Fibroblast of lung (primary cell): ENCODE results near the gene TADA2B. TPM values are rescaled to one million over a fixed set of nuclear protein-coding genes. Genes with fewer than 3 reads are reported as not detected.

Source experiments
- DNase-seq, 2 donors: peaks; one replicate each; pipeline versions ENCODE4 v3.0.0 to v3.0.0-alpha.2; 2010; ENCODE audit warnings: low read depth in 2 of 2
- H2AFZ ChIP-seq: 2 replicates; pipeline ENCODE4 v1.5.1; 2012; ENCODE audit warnings: low read length, control low read depth, inconsistent platforms
- H3K27ac ChIP-seq: 2 replicates; pipeline ENCODE4 v1.5.1; 2011; ENCODE audit warnings: low read length, control low read depth; ENCODE audit not compliant: insufficient read depth
- H3K27me3 ChIP-seq: 2 replicates; pipeline ENCODE4 v1.5.1; 2011; ENCODE audit warnings: mild to moderate bottlenecking, low read length; ENCODE audit not compliant: control insufficient read depth, insufficient read depth
- H3K36me3 ChIP-seq: 2 replicates; pipeline ENCODE4 v1.5.1; 2011; ENCODE audit warnings: low read length; ENCODE audit not compliant: control insufficient read depth, insufficient read depth
- H3K4me1 ChIP-seq: 2 replicates; pipeline ENCODE4 v1.5.1; 2011; ENCODE audit warnings: low read length; ENCODE audit not compliant: control insufficient read depth, insufficient read depth; ENCODE audit errors: extremely low read depth
- H3K4me2 ChIP-seq: 2 replicates; pipeline ENCODE4 v1.5.1; 2011; ENCODE audit warnings: low read length, control low read depth; ENCODE audit not compliant: insufficient read depth; ENCODE audit errors: extremely low read depth
- H3K4me3 ChIP-seq, 4 experiments: fragments of 200-600 bp in 1 of 4; sonication (generic) in 1 of 4; replicated peaks in 1 of 4; 2 replicates each; pipeline ENCODE4 v1.5.1; 2011 to 2016; ENCODE audit warnings: low read length in 4 of 4, low read depth in 3 of 4, mild to moderate bottlenecking in 3 of 4, control low read depth in 2 of 4, inconsistent platforms in 1 of 4, mixed read lengths in 1 of 4; ENCODE audit not compliant: insufficient read depth in 1 of 4; ENCODE audit errors: control extremely low read depth in 1 of 4
- H3K79me2 ChIP-seq: 2 replicates; pipeline ENCODE4 v1.5.1; 2012; ENCODE audit warnings: mild to moderate bottlenecking, low read length, inconsistent platforms; ENCODE audit not compliant: control insufficient read depth, insufficient read depth
- H3K9ac ChIP-seq: 2 replicates; pipeline ENCODE4 v1.5.1; 2011; ENCODE audit warnings: mild to moderate bottlenecking, low read length, control low read depth; ENCODE audit not compliant: insufficient read depth
- H3K9me3 ChIP-seq: 2 replicates; pipeline ENCODE4 v1.5.1; 2012; ENCODE audit warnings: low read depth, low read length; ENCODE audit not compliant: control insufficient read depth, insufficient read depth
- H4K20me1 ChIP-seq: 2 replicates; pipeline ENCODE4 v1.5.1; 2011; ENCODE audit warnings: low read length; ENCODE audit not compliant: control insufficient read depth, insufficient read depth; ENCODE audit errors: extremely low read depth
- EZH2 ChIP-seq: IDR thresholded peaks from 2 replicates; pipeline ENCODE4 v1.5.1; 2012; ENCODE audit warnings: low read length, control low read depth, mild to moderate bottlenecking; ENCODE audit errors: missing control alignments
- polyA plus RNA-seq, 2 donors: library from polyadenylated mRNA; depleted of rRNA in 1 of 2; stranded (reverse) in 1 of 2; unstranded in 1 of 2; fragments of >200 nt; gene quantifications; 2 replicates each; pipeline ENCODE4 v1.2.1, GENCODE V29; 2011 to 2012; ENCODE audit warnings: missing spikeins in 1 of 2
- total RNA-seq: library from RNA; depleted of rRNA; stranded (reverse); fragments of >200 nt; gene quantifications from 2 replicates; pipeline ENCODE4 v1.2.1, GENCODE V29; 2014
- TF ChIP-seq, protein P1 (sequence below), 2 donors: IDR thresholded peaks in 1 of 2; conservative IDR thresholded peaks in 1 of 2; 1 replicate in 1 of 2; 2 replicates in 1 of 2; pipeline ENCODE4 v1.5.1; 2011 to 2012; ENCODE audit warnings: low read length in 2 of 2, control low read depth in 1 of 2, inconsistent platforms in 1 of 2, low read depth in 1 of 2, mild to moderate bottlenecking in 1 of 2

TADA2B gene
- total and polyA plus RNA-seq, 2 donors (not counting 1 experiment from before 2014, with no cell fraction given) = 8.0 to 12.6 TPM

DNA sequence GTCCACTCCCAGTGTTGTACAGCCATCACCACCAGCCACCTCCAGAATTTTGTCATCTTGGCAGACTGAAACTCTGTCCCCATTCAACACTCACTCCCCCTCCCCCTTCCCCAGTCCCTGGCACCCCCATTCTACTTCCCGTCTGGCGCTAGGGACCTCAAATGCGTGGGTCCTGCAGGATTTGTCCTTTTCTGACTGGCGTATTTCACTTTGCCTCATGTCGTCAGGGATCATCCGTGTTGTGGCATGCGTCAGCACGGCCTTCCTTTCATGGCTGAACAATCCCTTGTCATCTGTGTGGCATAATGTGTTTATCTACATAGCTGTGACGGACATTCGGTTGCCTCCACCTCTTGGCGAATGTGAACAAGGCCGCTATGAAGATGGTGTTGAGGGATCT is 5.5 kb downstream of the TADA2B start:
- H3K9ac ChIP-seq = no peak overlapping the region
- no peak overlapping the region for H3K27ac ChIP-seq
- H2AFZ ChIP-seq = no peak overlapping the region
- no peaks in the 10 kb centered on the region for H3K9me3 ChIP-seq
- DNase-seq = no peak
- no peak overlapping the region for H3K4me2 ChIP-seq
- H4K20me1 ChIP-seq = no peaks in the 10 kb centered on the region
- H3K4me1 ChIP-seq = peaks cover 4% of the 10 kb centered on the region
- no peaks in the 10 kb centered on the region for H3K36me3 ChIP-seq
- no peak for TF ChIP-seq EZH2
- TF ChIP-seq, protein P1, sequence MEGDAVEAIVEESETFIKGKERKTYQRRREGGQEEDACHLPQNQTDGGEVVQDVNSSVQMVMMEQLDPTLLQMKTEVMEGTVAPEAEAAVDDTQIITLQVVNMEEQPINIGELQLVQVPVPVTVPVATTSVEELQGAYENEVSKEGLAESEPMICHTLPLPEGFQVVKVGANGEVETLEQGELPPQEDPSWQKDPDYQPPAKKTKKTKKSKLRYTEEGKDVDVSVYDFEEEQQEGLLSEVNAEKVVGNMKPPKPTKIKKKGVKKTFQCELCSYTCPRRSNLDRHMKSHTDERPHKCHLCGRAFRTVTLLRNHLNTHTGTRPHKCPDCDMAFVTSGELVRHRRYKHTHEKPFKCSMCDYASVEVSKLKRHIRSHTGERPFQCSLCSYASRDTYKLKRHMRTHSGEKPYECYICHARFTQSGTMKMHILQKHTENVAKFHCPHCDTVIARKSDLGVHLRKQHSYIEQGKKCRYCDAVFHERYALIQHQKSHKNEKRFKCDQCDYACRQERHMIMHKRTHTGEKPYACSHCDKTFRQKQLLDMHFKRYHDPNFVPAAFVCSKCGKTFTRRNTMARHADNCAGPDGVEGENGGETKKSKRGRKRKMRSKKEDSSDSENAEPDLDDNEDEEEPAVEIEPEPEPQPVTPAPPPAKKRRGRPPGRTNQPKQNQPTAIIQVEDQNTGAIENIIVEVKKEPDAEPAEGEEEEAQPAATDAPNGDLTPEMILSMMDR (conservative IDR thresholded peaks at IDR 0.05 in 1 of 2, IDR thresholded peaks at IDR 0.05 in 1 of 2; ENCODE audit: low read depth in 1 of 2, low read length in 2 of 2) = no peak
- no peaks in the 10 kb centered on the region for H3K27me3 ChIP-seq
- H3K79me2 ChIP-seq = peaks cover 60% of the 10 kb centered on the region
- no peak overlapping the region for H3K4me3 ChIP-seq

DNA sequence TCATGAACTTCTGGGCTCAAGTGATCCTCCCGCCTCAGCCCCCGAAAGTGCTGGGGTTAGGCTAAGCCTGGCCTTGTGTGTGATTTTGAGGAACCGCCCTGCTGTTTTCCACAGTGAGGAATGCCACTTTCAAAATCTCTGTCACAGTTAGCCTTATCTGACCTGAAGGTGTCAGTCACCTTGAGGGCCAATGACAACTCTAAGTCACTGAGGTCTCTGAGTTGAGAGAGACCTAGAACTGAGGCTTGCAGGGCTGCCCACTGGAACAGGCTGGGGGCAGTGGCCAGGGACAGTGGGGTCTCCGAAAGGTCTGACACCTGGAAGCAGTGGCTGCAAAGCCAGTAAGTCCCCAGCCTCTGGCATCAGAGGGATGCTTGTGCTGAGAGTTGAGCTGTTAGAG is 6.1 kb downstream of the TADA2B start:
- peaks cover 4% of the 10 kb centered on the region for H3K4me1 ChIP-seq
- no peaks in the 10 kb centered on the region for H3K9me3 ChIP-seq
- H3K4me3 ChIP-seq = no peak overlapping the region
- no peak overlapping the region for H3K9ac ChIP-seq
- peaks cover 3% of the 10 kb centered on the region for H3K36me3 ChIP-seq
- no peak overlapping the region for H3K4me2 ChIP-seq
- H3K27me3 ChIP-seq = no peaks in the 10 kb centered on the region
- DNase-seq = no peak
- H3K79me2 ChIP-seq = peaks cover 54% of the 10 kb centered on the region
- H4K20me1 ChIP-seq = no peaks in the 10 kb centered on the region
- H2AFZ ChIP-seq = no peak overlapping the region
- TF ChIP-seq, protein P1 (conservative IDR thresholded peaks at IDR 0.05 in 1 of 2, IDR thresholded peaks at IDR 0.05 in 1 of 2; ENCODE audit: low read depth in 1 of 2, low read length in 2 of 2) = no peak
- TF ChIP-seq EZH2 = no peak
- no peak overlapping the region for H3K27ac ChIP-seq

DNA sequence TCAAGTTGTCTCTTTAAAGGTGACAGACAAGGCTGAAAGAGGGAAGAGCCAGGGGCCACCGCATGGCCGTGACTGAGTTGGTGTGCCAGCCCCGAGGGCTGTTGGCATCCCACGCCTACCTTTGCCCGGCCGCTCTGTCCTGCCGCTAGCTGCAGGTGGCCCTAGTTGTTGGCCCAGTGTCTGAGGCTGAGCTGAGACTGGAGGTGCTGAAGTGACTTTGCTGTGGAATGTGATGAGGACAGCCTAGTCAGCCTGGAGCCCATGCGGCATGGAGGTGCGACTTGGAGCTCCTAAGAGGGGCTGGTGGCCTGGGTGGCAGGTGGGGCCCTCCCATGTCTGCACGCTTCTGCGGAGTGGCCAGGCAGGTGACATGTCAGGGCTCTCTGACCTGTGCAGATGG is 6.6 kb downstream of the TADA2B start:
- H4K20me1 ChIP-seq = no peaks in the 10 kb centered on the region
- no peak overlapping the region for H2AFZ ChIP-seq
- no peak overlapping the region for H3K4me3 ChIP-seq
- H3K9ac ChIP-seq = no peak overlapping the region
- H3K4me1 ChIP-seq = peaks cover 1% of the 10 kb centered on the region
- no peak overlapping the region for H3K4me2 ChIP-seq
- peaks cover 3% of the 10 kb centered on the region for H3K36me3 ChIP-seq
- H3K27ac ChIP-seq = no peak overlapping the region
- DNase-seq = no peak
- TF ChIP-seq, protein P1 (conservative IDR thresholded peaks at IDR 0.05 in 1 of 2, IDR thresholded peaks at IDR 0.05 in 1 of 2; ENCODE audit: low read depth in 1 of 2, low read length in 2 of 2) = no peak
- TF ChIP-seq EZH2 = no peak
- no peaks in the 10 kb centered on the region for H3K27me3 ChIP-seq
- H3K9me3 ChIP-seq = no peaks in the 10 kb centered on the region
- peaks cover 49% of the 10 kb centered on the region for H3K79me2 ChIP-seq
